Fibroblast of skin of left quadriceps (primary cell): Measurements from ENCODE around the gene NFATC3.

ENCODE experiments used
- DNase-seq, 2 experiments: peaks; one replicate each; pipeline ENCODE4 v3.0.0-alpha.2; 2013; ENCODE audit warnings: low read depth in 2 of 2

NFATC3 gene

DNA sequence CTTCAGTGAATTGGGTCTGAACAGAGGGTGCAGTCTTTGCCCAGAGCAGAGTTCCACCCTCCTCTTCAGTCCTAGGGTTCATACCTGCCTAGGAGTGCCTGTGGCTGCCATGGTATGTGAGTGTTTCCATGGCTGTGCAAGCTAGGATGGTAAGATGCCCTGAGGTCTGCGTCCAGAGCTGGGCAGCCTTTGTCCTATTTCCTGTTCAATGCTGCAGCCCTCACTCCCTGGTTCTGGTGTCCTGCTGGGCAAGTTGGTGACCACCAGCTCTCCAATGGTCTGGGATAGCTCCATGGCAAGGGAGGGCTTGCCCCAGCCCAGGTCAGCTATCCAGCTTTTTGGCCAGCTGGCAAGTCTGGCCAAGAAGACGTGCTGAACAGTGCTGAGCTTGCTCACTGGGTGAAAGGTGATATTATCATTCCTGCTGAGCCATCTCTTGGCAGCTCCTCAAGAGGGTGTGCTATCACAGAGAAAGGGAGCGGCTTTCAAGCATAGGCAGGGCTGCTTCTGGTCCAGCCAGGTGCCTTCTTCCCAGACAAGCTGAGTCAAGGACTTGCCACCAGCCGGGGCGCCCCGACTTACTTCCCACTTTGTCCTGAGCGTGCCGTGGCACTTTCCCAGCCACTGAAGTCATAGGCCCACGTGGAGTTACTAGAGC, 13.0 kb upstream of the NFATC3 start:
- DNase-seq = no peak

DNA sequence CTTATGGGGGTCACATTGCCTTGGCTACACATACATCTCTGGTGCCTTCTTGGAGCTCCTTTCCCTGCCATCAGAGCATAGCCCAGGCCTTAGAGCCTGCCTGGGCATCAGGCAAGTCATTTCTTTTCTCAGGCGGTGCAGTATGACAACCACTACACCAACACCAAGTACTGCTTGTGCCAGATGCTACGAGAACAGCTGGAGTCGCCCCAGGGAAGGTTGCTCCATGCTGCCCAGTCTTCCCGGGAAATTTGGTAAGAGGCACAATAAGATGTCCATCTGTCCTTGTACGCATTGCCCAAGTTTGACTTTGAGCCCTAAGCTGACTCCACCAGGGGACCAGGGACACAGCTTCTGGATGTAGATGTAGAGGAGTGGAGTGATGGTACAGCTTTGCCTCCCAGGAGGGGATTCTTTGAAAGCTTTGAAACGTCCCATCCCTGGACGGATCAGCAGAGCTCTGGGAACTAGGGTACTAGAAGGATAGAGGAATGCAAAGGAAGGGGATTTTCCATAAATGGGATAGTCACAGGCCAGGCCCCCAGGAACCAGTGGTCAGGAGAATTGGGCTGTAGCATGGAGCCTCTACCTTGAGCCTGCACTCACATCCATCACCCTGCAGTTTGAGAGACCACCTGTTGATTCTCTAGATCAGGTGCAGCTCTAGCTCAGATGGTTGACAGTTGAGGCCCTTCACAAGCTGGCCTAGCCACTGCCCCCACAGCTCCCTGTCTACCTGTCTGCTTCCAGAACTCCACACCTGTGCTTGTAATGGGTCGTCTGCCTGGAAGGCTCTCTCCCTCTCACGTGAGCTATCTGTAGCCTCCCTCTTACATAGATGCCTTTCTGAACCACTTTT, 11.0 kb upstream of the NFATC3 start:
- DNase-seq = no peak

DNA sequence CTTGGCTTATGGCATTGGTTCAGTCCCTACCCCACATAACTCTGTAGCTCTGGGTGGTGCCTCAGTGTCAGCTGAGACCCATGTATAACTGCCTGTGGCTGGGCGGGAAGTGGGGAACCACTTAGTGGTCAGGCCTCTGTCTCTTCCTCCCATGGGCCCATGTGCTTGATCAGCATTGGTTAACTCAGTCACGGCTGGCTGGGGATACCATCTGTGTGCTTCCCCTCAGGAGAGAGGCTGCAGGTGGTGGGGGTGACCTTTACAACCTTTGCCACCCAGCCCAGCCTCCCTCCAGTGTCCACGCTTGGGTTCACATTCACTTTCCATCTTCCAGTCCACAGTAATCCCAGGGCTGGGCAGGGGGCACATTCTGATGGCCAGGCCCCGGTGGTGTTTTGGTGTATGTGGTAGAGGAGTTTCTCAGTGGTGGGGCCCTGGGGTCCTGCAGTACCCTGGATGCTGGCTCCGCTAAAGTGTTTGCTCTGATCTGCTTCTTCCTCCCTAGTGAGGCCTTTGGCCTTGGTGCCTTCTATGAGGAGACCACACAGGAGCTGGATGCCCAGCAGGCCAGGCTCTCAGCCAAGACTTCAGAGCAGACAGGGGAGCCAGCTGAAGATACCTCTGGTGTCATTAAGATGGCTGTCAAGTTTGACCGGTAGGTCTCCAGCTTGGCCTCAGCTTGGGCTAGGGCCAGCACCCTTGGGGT, 10.2 kb upstream of the NFATC3 start:
- no peak for DNase-seq

DNA sequence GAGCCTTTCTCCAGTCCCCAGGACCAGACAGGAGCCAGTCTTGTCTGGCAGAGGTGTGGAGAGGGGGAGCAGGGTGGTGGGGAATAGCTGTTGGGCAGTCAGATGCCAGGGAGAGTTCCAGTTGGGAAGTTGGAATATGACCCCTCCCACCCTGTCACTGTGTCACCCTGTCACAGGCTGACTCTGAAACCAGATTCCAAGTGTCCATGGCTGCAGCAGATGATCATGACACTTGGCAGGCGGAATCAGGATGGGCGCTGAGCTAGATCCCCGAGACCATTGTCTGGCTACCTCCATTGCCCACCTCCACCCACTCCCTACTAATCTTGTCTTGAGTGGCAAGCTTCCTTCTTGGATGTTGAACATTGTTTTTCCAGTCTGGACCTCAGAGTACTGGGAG, 9.2 kb upstream of the NFATC3 start:
- DNase-seq = no peak

DNA sequence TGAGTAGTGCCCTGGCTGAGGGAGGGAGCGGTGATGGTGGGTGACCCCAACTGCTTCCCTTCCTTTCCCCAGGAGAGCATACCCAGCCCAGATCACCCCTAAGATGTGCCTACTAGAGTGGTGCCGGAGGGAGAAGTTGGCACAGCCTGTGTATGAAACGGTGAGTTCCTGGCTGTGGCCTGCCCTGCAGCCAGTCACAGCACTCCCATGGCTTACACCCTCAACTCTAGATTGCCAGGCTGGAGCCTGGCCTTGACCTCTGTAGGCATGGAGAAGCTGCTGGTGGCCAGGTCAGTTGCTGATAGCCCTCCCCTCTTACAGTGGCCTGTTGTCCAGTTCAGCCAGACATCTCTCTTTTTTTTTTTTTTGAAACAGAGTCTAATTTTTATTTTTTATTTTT, 8.6 kb upstream of the NFATC3 start:
- no peak for DNase-seq

DNA sequence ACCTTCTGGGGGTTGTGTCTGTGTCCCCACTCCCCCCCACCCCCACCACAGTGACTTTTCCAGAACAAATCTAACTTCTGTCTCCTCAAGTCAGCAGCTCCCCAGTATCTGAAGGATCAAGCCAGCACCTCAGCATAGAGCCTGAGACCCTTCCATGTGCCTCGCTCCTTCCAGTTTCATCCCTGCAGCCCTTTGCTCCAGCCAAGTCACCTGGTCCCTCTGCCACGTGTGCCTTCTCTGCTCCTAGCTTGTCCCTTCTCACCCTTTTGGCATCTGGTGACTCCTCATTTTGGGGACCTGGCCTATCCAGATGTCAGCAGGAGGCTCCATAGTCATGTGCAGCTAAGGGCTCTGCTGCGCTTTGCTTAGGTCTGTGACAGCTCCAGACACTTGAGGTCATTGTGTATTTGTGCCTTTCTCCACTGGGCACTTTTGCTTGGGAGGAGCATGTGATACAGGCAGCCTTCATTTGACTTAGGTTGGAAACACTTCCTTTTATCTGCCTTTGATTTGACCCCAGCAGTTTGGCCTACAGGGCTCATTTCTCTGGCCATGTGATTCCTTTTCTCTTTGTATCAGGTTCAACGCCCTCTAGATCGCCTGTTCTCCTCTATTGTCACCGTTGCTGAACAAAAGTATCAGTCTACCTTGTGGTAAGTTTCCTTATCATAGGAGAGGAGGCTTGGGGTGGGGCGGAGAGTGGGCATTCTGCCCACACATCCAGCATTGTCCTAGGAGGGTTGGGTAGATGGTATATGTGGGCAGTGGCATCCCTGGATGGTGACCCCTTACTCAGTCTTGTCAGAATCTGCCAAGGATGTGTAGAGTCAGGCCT, 7.1 kb upstream of the NFATC3 start:
- no peak for DNase-seq

DNA sequence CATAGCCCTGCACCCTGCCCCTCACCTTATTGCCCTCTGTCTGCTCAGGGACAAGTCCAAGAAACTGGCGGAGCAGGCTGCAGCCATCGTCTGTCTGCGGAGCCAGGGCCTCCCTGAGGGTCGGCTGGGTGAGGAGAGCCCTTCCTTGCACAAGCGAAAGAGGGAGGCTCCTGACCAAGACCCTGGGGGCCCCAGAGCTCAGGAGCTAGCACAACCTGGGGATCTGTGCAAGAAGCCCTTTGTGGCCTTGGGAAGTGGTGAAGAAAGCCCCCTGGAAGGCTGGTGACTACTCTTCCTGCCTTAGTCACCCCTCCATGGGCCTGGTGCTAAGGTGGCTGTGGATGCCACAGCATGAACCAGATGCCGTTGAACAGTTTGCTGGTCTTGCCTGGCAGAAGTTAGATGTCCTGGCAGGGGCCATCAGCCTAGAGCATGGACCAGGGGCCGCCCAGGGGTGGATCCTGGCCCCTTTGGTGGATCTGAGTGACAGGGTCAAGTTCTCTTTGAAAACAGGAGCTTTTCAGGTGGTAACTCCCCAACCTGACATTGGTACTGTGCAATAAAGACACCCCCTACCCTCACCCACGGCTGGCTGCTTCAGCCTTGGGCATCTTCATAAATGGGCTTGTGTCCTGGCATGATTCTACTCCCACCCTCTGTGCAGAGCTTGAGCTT, 6.3 kb upstream of the NFATC3 start:
- no peak for DNase-seq

DNA sequence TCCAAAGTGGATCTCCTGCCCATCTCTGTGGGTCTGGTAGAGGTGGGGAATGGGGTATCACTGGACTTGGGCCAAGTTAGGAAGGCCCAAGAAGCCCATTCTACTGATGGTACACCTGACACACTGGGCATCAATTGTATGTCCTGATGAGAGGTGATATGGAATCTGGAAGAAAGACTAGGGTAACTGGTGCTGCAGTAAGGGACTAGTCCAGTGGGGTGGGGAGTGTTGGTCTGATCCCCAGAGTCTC, 5.9 kb upstream of the NFATC3 start:
- DNase-seq = no peak

DNA sequence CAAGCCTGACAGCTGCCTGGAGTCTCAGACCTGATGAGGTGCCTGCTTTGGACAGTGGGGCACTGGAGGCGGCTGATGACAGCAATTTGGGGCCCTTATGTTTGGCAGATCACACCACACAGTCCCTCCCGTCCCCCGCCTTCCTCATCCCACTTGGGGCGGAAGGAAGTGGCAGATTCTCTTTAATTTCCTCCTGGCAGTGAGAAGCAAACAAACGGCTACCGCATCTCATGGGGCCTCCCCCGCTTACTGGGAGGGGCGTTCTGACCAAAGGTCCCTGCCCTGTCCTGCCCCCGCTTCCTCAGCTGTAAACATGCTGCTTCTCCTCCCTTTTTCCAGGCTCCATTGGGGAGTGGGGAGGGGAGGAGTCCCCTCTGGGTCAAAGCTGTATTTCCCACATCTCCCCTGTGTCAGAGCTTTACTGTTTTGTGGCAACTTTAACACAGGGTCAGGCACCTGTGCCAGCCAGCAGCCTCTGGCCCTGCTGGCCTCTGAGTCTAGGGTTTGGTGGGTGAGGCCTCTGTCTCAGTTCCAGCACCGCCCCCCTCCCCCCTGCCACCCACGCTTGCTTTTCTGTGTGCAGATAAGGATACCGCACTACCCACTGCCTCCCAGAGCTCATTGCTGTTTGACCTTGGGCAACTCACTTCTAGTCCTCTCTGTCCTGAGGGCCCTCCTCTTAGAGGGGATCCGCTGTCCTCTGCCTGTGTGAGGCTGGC, 5.4 kb upstream of the NFATC3 start:
- DNase-seq = no peak

DNA sequence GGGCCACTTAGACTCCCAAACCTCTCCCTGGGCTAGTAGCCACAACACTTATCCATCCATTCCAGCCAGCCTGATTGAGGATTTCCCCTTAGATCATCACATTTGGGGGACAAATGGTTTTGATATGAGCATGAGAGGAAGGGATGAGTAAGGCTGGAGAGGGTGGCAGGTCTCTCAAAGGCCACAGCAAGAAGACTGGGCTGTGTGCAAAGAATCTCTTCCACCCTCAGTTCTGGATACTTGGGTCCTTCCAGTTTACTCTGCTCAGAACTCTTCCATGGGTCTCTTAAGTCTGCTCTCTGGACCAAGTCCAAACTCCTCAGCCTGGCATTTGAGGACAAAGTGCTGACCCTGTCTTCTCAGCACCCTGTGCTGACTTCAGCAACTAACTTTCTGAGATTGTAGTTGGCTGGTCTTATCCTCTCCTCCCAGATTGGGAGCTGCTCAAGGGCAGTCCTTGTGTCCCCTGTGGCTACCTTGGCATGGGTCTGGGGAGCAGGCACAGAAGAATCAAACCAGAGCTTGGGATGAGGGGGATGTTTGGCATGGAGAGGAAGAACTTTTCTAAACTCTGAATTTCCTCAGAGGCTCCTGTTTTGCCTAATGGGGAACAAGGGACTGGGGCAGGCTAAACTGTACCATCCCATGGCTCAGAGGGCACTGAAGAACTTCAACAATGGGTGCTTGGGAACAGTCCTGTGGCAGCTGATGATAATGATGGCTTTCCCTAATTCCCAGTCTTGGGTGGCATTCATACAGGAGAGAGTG, 3.1 kb upstream of the NFATC3 start:
- DNase-seq = no peak

DNA sequence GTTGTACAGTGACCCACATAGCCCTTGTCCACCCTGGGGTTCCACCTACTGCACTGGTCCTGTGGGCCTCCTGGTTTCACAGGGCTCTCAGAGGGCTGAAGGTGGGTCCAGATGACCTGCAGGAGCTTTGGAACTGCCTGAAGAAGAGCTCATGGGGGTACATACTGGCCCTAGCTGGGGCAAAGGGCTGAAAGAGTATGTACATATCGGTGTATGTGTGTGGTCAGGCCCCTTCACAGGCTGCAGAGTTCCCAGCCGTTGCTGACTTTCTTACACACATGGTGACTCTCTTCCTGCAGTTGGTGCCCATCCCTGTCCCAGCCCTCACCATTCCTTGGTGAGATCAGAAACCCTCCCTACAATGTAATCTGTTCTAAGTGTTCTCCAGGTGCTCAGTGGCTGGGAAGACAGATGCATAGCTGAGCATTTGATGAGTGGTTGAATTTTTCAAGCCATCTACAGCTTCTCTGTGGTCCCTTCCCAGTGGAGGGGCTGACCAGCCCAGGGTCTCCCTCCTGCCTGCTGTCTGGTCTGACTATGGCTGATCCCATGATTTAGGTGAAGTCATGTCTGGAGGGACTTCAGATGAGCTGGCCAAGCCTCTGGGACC, 2.4 kb upstream of the NFATC3 start:
- DNase-seq = no peak

DNA sequence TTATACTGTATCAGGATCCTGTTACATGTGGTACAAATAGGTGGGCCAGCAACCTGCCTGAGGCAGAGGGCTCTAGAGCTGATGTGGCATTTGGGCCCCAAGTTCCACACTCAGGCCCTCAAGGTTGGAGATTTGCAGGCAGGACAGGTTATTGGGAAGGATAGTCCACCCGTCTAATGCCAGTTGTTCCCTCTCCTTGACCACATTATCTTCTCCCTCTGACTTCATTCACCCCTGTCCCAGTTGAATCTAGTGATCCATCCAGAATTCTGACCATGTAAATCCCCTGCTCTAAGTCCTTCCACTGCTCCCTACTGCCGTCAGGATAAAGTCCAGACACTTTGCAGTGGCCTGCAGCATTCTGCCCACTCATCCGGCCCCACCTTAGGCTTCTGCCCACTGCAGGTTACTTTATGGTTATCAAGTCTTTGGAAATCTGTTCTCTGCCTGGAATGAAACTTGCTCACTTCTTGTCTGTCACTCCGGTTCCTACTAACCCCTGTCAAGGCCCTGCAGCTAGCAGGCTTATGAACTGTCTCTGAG, 1.9 kb upstream of the NFATC3 start:
- DNase-seq = no peak

DNA sequence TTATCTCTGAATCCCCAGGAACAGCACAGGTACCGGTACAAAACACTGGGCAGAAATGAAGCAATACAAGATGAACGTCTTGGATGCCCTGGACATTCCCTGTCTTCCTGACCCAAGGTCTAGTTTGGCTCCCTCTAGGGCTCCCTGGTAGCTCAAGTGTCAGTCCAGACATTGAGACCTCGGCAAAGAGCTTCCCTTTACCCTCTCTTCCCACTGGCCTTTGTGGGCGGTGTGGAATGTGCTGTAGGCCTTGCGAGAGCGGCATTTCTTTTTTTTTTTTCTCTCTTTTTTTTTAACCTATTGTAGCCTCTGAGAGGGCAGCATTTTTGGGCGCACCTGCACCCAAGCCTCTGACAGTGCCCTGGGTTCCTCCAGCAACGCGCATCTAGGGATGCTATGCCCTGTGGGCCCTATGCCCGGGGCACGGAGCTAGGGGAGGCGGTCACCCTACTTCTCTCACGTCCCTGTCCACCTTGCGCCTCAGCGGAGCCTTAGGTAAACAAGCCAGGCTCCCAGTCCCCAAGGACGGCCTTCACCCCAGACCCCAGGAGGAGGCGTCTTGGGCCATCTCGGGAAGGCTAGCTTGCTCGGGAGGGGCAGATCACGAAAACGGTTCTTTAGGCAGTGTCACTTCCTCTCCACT, 1.2 kb upstream of the NFATC3 start:
- DNase-seq = no peak

DNA sequence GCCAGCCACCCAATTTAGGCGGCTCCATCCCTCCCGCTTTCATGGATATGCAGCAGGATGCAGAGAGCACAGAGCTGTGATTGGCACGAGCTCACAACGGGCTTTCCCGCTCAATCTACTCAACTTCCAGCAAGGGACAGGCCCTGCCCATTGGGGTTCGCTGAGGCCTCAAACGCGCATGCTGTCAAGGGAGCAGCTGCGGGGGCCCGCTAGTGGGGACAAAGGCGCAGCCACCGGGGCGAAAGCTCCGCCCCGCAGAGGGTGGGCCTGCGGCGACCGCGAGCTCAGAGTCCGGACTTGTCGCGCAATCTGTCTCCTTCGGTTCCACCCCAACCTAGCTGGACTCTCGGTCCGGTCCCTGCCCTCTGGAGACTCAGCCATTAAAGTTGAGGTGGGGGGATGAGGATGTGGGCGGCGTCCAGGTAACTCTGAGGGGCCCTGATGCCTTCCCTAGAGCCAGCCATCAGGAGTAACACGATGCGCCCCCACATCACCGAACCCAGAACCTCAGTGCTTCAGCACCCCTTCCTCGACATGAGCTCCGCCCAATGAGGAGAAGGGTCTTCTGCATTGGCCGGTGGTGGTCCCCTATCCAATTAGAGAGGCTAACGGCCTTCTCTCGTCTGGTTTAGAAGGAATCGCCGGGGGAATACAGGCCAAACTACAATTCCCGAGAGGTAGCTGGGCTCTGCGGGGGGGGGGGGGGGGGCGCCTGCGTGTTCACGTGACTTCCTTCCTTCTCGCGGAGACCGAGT, 489 bp upstream of the NFATC3 start:
- DNase-seq = peak; percentile 57 to 61

DNA sequence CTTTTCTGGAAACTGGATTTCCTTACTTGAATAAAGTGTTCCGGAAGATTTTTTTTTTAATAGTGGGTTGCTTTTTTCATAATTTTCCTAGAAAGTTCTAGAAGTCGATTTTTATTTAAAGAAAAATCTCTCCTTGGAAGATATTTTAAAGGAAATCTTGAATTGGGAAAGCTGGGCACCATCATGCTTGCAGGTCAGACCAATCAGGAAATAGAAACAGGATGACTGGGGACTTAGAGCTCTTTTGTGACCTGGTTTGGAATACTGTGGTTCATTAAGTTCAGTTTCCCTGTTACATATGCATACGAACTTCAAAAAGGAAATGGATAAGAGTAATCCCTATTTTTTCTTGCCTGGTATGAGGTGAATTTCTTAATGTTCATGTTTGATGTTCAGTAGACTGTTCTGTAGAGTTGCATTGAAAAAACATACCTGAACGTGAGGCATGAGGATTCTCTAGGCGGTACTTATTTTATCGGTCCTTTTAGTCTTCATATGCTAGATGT, 1.2 kb downstream of the NFATC3 start:
- no peak for DNase-seq

DNA sequence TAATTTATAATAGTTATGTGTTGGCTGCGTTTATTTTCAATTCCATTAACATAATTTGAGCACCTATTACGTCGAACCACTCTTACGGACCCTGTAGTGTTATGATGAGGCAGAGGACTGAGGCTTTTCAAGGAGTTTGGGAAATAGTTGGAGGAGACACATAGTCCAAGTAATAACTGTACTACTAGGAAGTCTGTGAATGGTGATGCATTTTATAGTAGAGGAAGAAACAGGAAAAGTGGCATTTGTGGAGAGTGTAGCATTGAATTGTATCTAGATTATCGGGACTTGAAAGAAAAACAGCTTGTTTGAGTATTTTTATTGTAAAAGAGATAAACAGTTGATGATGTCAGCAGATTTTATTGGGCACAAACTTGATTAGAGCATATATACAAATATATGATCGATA, 1.7 kb downstream of the NFATC3 start:
- DNase-seq = no peak

DNA sequence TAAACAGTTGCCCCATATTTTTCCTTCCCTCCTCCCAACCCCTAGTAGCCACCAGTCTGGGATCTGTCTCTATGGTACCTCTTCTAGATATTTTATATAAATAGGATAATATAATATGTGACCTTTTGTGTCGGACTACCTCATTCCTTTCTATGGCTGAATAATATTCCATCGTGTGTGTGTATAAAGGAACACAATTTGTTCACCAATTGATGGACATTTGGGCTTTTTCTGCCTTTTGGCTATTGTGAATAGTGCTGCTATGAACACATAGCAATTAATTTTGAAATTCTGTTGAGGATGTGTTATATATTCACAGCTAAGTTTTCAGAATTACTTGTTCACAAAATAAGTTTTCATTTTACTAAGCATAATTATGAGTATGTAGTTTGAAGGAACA, 2.5 kb downstream of the NFATC3 start:
- no peak for DNase-seq
